Gastrocnemius medialis (tissue), 4 donors: ENCODE measurements around the gene SCG2.

Experiments
- CTCF ChIP-seq, 5 experiments: fragments of 450-650 bp in 3 of 5; fragments of 200-600 bp in 2 of 5; sonication (generic) in 2 of 5; IDR thresholded peaks in 4 of 5; conservative IDR thresholded peaks in 1 of 5; 1 replicate in 4 of 5; 2 replicates in 1 of 5; pipeline ENCODE4 v1.5.1; 2016 to 2019; ENCODE audit warnings: antibody characterized with exemption in 5 of 5, mild to moderate bottlenecking in 3 of 5, moderate library complexity in 3 of 5
- POLR2A ChIP-seq, 2 donors: fragments of 450-650 bp; IDR thresholded peaks; one replicate each; pipeline ENCODE4 v1.6.1; 2017; ENCODE audit warnings: antibody characterized with exemption in 2 of 2, mild to moderate bottlenecking in 2 of 2, moderate library complexity in 2 of 2

GRCh38 chr2:223596208-223596607 lies 6.0 kb downstream of the SCG2 start:
- no peak for TF ChIP-seq CTCF (IDR thresholded peaks at IDR 0.05 in 4 of 5, conservative IDR thresholded peaks at IDR 0.05 in 1 of 5)
- no peak for TF ChIP-seq POLR2A (IDR thresholded peaks at IDR 0.05)
